ENCODE results near the gene CENPK.
"Not testable (repeated sequence)": the region's sequence is repeated elsewhere in the genome, so short reads cannot be mapped to it uniquely, and the experiment has no call there.

DNA sequence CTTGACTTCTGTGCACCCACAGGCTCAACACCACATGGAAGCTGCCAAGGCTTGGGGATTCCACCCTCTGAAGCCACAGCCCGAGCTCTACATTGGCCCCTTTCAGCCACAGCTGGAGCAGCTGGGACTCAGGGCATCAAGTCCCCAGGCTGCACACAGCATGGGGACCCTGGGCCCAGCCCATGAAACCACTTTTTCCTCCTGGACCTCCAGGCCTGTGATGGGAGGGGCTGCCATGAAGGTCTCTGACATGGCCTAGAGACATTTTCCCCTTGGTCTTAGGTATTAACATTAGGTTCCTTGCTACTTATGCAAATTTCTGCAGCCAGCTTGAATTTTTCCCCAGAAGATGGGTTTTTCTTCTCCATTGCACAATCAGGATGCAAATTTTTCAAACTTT, 38.8 kb upstream of the CENPK start:
- not testable (repeated sequence) for TF ChIP-seq YY1 (IDR thresholded peaks at IDR 0.05; ENCODE audit: insufficient read depth, insufficient read length); SUZ12 (IDR thresholded peaks at IDR 0.05; ENCODE audit: extremely low read depth, insufficient read depth, insufficient read length)

Data from NT2/D1 (cell line).